K562 (cell line): ENCODE measurements around the gene CBFA2T3. TPM values are rescaled to one million over a fixed set of nuclear protein-coding genes. Genes with fewer than 3 reads are reported as not detected.

Experiments used
- ATF2 ChIP-seq: sonication (generic); formaldehyde crosslinking; IDR thresholded peaks from 2 replicates; pipeline ENCODE4 v1.8.1; 2022; ENCODE audit warnings: missing genetic modification reagents
- CBFB ChIP-seq: sonication (generic); formaldehyde crosslinking; IDR thresholded peaks from 2 replicates; pipeline ENCODE4 v1.4.0; 2020; ENCODE audit warnings: mild to moderate bottlenecking, missing genetic modification reagents
- GABPB1 ChIP-seq: sonication (generic); formaldehyde crosslinking; IDR thresholded peaks from 2 replicates; pipeline ENCODE4 v1.8.0; 2022; ENCODE audit warnings: mild to moderate bottlenecking, missing genetic modification reagents
- GTF2B ChIP-seq: IDR thresholded peaks from 2 replicates; pipeline ENCODE4 v1.6.1; 2011; ENCODE audit not compliant: insufficient read length; ENCODE audit errors: extremely low read depth
- HDAC2 ChIP-seq: fragments of 450-650 bp; IDR thresholded peaks from 2 replicates; pipeline ENCODE4 v1.6.1; 2016; ENCODE audit warnings: mild to moderate bottlenecking
- HIVEP1 ChIP-seq: fragments of 250-450 bp; sonication (Bioruptor Pico); IDR thresholded peaks from 2 replicates; pipeline ENCODE4 v1.4.0; 2020; ENCODE audit warnings: mild to moderate bottlenecking
- HOMEZ ChIP-seq: fragments of 250-450 bp; sonication (Bioruptor Pico); IDR thresholded peaks from 2 replicates; pipeline ENCODE4 v1.4.0; 2020; ENCODE audit warnings: mild to moderate bottlenecking, moderate library complexity
- JUN ChIP-seq, 2 experiments: sonication (generic) in 1 of 2; formaldehyde crosslinking in 1 of 2; IDR thresholded peaks; 2 replicates each; pipeline versions ENCODE4 v1.6.1 to v1.8.0; 2012 to 2022; ENCODE audit warnings: borderline replicate concordance in 2 of 2, mild to moderate bottlenecking in 2 of 2, improper control_type of control experiment in 1 of 2, low read depth in 1 of 2, low read length in 1 of 2, missing genetic modification reagents in 1 of 2
- POLR2AphosphoS5 ChIP-seq: IDR thresholded peaks from 2 replicates; pipeline ENCODE4 v1.6.1; 2011; ENCODE audit warnings: mild to moderate bottlenecking, low read depth, low read length, moderate library complexity; ENCODE audit not compliant: control insufficient read depth, insufficient read depth
- PREB ChIP-seq: sonication (generic); formaldehyde crosslinking; IDR thresholded peaks from 2 replicates; pipeline ENCODE4 v1.8.1; 2023; ENCODE audit warnings: mild to moderate bottlenecking, missing genetic modification reagents
- SOX6 ChIP-seq: fragments of 450-650 bp; IDR thresholded peaks from 2 replicates; pipeline ENCODE4 v1.6.1; 2014; ENCODE audit warnings: mild to moderate bottlenecking
- TCF7L2 ChIP-seq: fragments of 150-350 bp; IDR thresholded peaks from 2 replicates; pipeline ENCODE4 v1.6.1; 2016; ENCODE audit warnings: low read depth, mild to moderate bottlenecking, low read length, moderate library complexity
- TGIF2 ChIP-seq: sonication (generic); formaldehyde crosslinking; IDR thresholded peaks from 2 replicates; pipeline ENCODE4 v1.8.1; 2022; ENCODE audit warnings: mild to moderate bottlenecking, missing genetic modification reagents, moderate library complexity
- ZFP30 ChIP-seq: fragments of 250-450 bp; sonication (Bioruptor Pico); IDR thresholded peaks from 2 replicates; pipeline ENCODE4 v1.8.0; 2022; ENCODE audit warnings: moderate library complexity, mild to moderate bottlenecking, inconsistent platforms, borderline replicate concordance
- ZNF347 ChIP-seq: fragments of 450-650 bp; formaldehyde crosslinking; IDR thresholded peaks from 2 replicates; pipeline ENCODE4 v1.4.0; 2020; ENCODE audit warnings: low read depth, mild to moderate bottlenecking, moderate library complexity
- ZNF449 ChIP-seq: fragments of 250-450 bp; sonication (Bioruptor Pico); IDR thresholded peaks from 2 replicates; pipeline ENCODE4 v1.8.0; 2022; ENCODE audit warnings: moderate library complexity, mild to moderate bottlenecking, inconsistent platforms
- ZNF518B ChIP-seq: fragments of 250-450 bp; sonication (Bioruptor Pico); IDR thresholded peaks from 2 replicates; pipeline ENCODE4 v1.5.0; 2021; ENCODE audit warnings: mild to moderate bottlenecking, moderate library complexity
- ZSCAN32 ChIP-seq: fragments of 450-650 bp; formaldehyde crosslinking; IDR thresholded peaks from 2 replicates; pipeline ENCODE4 v1.4.0; 2020; ENCODE audit warnings: mild to moderate bottlenecking, moderate library complexity
- polyA plus RNA-seq, 8 experiments: library from polyadenylated mRNA; depleted of rRNA in 4 of 8; stranded (reverse) in 5 of 8; unstranded in 3 of 8; fragments of >200 nt; fragmentation: Nextera tagmentation in 2 of 8; fragmentation: Illumina TruSeq in 1 of 8; extraction: Ambion mirVana in 2 of 8; extraction: Trizol in 1 of 8; gene quantifications; 2 replicates each; pipeline versions ENCODE4 v1.2.1 to v1.2.3, GENCODE V29; 2011 to 2014; ENCODE audit warnings: inconsistent platforms in 1 of 8, missing spikeins in 1 of 8
- total RNA-seq, 7 experiments: library from RNA; depleted of rRNA in 6 of 7; stranded (reverse); fragments of >200 nt in 6 of 7; fragmentation: Illumina TruSeq in 2 of 7; extraction: Trizol in 2 of 7; gene quantifications; 2 replicates each; pipeline versions ENCODE4 v1.2.1 to v1.2.3, GENCODE V29; 2011 to 2021; ENCODE audit warnings: low replicate concordance in 1 of 7

Gene CBFA2T3
- total and polyA plus RNA-seq, 9 of the 15 experiments (the other 6 are each of a cell fraction or from before 2014, with no cell fraction given), result 2.3 to 145 (median 6.7) TPM

- TF ChIP-seq HOMEZ (no peak), TGIF2 (CRISPR knock-in tag) (no peak), HDAC2 (peak; percentile 30; the same call in 1 of the 2 replicates), ZNF347 (no peak), GTF2B (no peak), JUN (IDR thresholded peaks at IDR 0.05; ENCODE audit: borderline replicate concordance, low read depth, low read length) (peak; percentile 95), JUN (CRISPR knock-in tag; IDR thresholded peaks at IDR 0.05; ENCODE audit: borderline replicate concordance) (peak; percentile 92), ZNF518B (CRISPR knock-in tag) (no peak), ATF2 (CRISPR knock-in tag) (no peak), ZSCAN32 (CRISPR knock-in tag) (no peak), GABPB1 (peak; percentile 25; the same call in 1 of the 2 replicates), ZNF449 (CRISPR knock-in tag) (no peak), HIVEP1 (no peak), CBFB (CRISPR knock-in tag) (no peak), PREB (CRISPR knock-in tag) (no peak), ZFP30 (CRISPR knock-in tag) (no peak), POLR2AphosphoS5 (no peak), TCF7L2 (no peak), SOX6 (peak; percentile 87)
Observed at GRCh38 chr16:89026121-89026612, 49.2 kb upstream of the CBFA2T3 start (continued).
